PC-3 (cell line): ENCODE results near the gene UBXN11. TPM values are rescaled to one million over a fixed set of nuclear protein-coding genes. Genes with fewer than 3 reads are reported as not detected.

Source experiments
- ATAC-seq: fragments of 200-7000 bp; cut with Tn5 transposase; 2 replicates; pipeline ENCODE4 v1.9.1; 2020; ENCODE audit warnings: mild to moderate bottlenecking, moderate library complexity
- BruUV-seq: library from RNA; stranded (reverse); fragments of 400-500 nt; replicated peaks from 2 replicates; lab custom pipeline; 2021; lab: Mats Ljungman, UMichigan
- CTCF ChIA-PET: fragments of 300-600 bp; sonication (Branson Sonifier 250); formaldehyde crosslinking; loops from one replicate; lab custom pipeline; 2022; ENCODE audit warnings: antibody characterized with exemption; lab: Charles Lee
- POLR2A ChIA-PET: fragments of 300-600 bp; sonication (Branson Sonifier 250); formaldehyde crosslinking; loops from one replicate; lab custom pipeline; 2022; ENCODE audit warnings: antibody characterized with exemption; ENCODE audit not compliant: unreplicated experiment; lab: Charles Lee
- DNase-seq: peaks from one replicate; pipeline ENCODE4 v3.0.0-alpha.2; 2015
- H2AFZ ChIP-seq: fragments of 300-600 bp; sonication (generic); 2 replicates; pipeline ENCODE4 v1.6.0; 2016; ENCODE audit warnings: antibody characterized with exemption, low read length
- H3F3A ChIP-seq: fragments of 300-600 bp; sonication (generic); one replicate; pipeline ENCODE4 v1.6.0; 2017; ENCODE audit warnings: antibody characterized with exemption, low read length, control low read depth, mild to moderate bottlenecking; ENCODE audit not compliant: unreplicated experiment
- H3K27ac ChIP-seq: fragments of 300-600 bp; sonication (generic); 2 replicates; pipeline ENCODE4 v1.5.1; 2016; ENCODE audit warnings: mild to moderate bottlenecking, low read length
- H3K27me3 ChIP-seq: fragments of 300-600 bp; sonication (generic); 2 replicates; pipeline ENCODE4 v1.6.1; 2016; ENCODE audit warnings: low read length, mixed read lengths
- H3K36me3 ChIP-seq: fragments of 300-600 bp; sonication (generic); 2 replicates; pipeline ENCODE4 v1.6.1; 2016; ENCODE audit warnings: low read depth, mixed run types, low read length, mixed read lengths
- H3K4me1 ChIP-seq: fragments of 300-600 bp; sonication (generic); 2 replicates; pipeline ENCODE4 v1.5.1; 2016; ENCODE audit warnings: low read length; ENCODE audit not compliant: insufficient read depth
- H3K4me2 ChIP-seq: fragments of 300-600 bp; sonication (generic); 2 replicates; pipeline ENCODE4 v1.6.0; 2016; ENCODE audit warnings: low read length
- H3K4me3 ChIP-seq: fragments of 300-600 bp; sonication (generic); 2 replicates; pipeline ENCODE4 v1.5.1; 2016; ENCODE audit warnings: mild to moderate bottlenecking, low read length, mixed read lengths
- H3K79me2 ChIP-seq: fragments of 300-600 bp; sonication (generic); 2 replicates; pipeline ENCODE4 v1.6.1; 2017; ENCODE audit warnings: low read length, mixed read lengths
- H3K9ac ChIP-seq: fragments of 300-600 bp; sonication (generic); 2 replicates; pipeline ENCODE4 v1.6.0; 2016; ENCODE audit warnings: mild to moderate bottlenecking, low read length
- H3K9me2 ChIP-seq: fragments of 300-600 bp; sonication (generic); replicated peaks from 2 replicates; pipeline ENCODE4 v1.6.1; 2016; ENCODE audit warnings: mixed run types, low read length, mixed read lengths
- H3K9me3 ChIP-seq: fragments of 300-600 bp; sonication (generic); 2 replicates; pipeline ENCODE4 v1.6.1; 2016; ENCODE audit warnings: low read length, mixed read lengths
- H4K20me1 ChIP-seq: fragments of 300-600 bp; sonication (generic); 2 replicates; pipeline ENCODE4 v1.6.1; 2016; ENCODE audit warnings: low read length, mixed read lengths
- EZH2 ChIP-seq: fragments of 300-600 bp; sonication (generic); IDR thresholded peaks from one replicate; pipeline ENCODE4 v1.6.1; 2017; ENCODE audit warnings: antibody characterized with exemption, mild to moderate bottlenecking, low read length; ENCODE audit not compliant: unreplicated experiment
- EZH2phosphoT487 ChIP-seq: fragments of 300-600 bp; sonication (generic); IDR thresholded peaks from 2 replicates; pipeline ENCODE4 v1.6.1; 2018; ENCODE audit warnings: mild to moderate bottlenecking, antibody characterized with exemption, low read length, borderline replicate concordance
- intact Hi-C: fragments of 100-400 bp; cut with micrococcal nuclease; formaldehyde crosslinking; loops from 2 replicates; pipeline ENCODE4 v1.9.0; 2023
- total RNA-seq: library from RNA; depleted of rRNA; stranded (reverse); fragments of >200 nt; gene quantifications from 2 replicates; pipeline ENCODE4 v1.2.3, GENCODE V29; 2014
- TF ChIP-seq, protein P1 (sequence below): fragments of 300-600 bp; sonication (generic); conservative IDR thresholded peaks from 2 replicates; pipeline ENCODE4 v1.5.1; 2017; ENCODE audit warnings: antibody characterized with exemption, low read depth, mild to moderate bottlenecking, low read length

UBXN11 gene
- total RNA-seq, 1 experiment from 2014 or later: 19.4 TPM

GRCh38 chr1:26291939-26292338 is 14.5 kb downstream of the UBXN11 start:
- CTCF ChIA-PET: no interaction called here
- Histone ChIP-seq H3K9me3 (no peaks in the 10 kb centered on the region), H3K4me2 (no peak overlapping the region), H3K36me3 (no peaks in the 10 kb centered on the region), H3K9me2 (no peaks in the 10 kb centered on the region), H3K4me1 (no peaks in the 10 kb centered on the region), H3K9ac (no peak overlapping the region), H3F3A (no peaks in the 10 kb centered on the region), H4K20me1 (no peaks in the 10 kb centered on the region), H3K27ac (no peak overlapping the region), H3K27me3 (no peaks in the 10 kb centered on the region), H3K4me3 (no peak overlapping the region), H2AFZ (no peak overlapping the region), H3K79me2 (no peaks in the 10 kb centered on the region)
- POLR2A ChIA-PET: no interaction called here
- TF ChIP-seq, protein P1, sequence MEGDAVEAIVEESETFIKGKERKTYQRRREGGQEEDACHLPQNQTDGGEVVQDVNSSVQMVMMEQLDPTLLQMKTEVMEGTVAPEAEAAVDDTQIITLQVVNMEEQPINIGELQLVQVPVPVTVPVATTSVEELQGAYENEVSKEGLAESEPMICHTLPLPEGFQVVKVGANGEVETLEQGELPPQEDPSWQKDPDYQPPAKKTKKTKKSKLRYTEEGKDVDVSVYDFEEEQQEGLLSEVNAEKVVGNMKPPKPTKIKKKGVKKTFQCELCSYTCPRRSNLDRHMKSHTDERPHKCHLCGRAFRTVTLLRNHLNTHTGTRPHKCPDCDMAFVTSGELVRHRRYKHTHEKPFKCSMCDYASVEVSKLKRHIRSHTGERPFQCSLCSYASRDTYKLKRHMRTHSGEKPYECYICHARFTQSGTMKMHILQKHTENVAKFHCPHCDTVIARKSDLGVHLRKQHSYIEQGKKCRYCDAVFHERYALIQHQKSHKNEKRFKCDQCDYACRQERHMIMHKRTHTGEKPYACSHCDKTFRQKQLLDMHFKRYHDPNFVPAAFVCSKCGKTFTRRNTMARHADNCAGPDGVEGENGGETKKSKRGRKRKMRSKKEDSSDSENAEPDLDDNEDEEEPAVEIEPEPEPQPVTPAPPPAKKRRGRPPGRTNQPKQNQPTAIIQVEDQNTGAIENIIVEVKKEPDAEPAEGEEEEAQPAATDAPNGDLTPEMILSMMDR: no peak
- TF ChIP-seq EZH2 (no peak), EZH2phosphoT487 (no peak)
- BruUV-seq: no TSS peak
- DNase-seq: no peak
- intact Hi-C loops: no loop called here
- ATAC-seq: no peak

DNA sequence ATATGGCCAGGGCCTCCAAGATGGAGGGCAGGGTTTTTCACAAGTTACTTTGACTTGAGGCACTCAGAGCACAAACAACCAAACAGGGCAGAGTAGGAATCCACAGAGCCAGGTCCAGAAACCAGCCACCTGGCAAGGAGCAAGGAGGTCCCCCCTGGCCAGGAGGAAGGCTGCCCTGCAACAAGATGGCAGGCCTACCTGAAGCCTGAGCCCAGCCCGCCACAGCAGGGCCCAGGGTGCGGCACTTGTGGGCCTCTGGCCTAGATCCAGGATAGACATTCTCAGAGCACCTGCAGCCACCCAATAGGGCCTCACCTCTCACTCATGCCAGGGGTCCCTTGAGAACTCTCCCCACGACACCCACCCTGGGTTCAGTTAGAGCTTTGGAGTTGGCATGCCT is 15.0 kb downstream of the UBXN11 start:
- Histone ChIP-seq H3K27me3 (no peaks in the 10 kb centered on the region), H3K79me2 (no peaks in the 10 kb centered on the region), H4K20me1 (no peaks in the 10 kb centered on the region), H3K9me2 (no peaks in the 10 kb centered on the region), H3K9me3 (no peaks in the 10 kb centered on the region), H2AFZ (no peak overlapping the region), H3K4me2 (no peak overlapping the region), H3K4me3 (no peak overlapping the region), H3K36me3 (no peaks in the 10 kb centered on the region), H3K4me1 (no peaks in the 10 kb centered on the region), H3F3A (no peaks in the 10 kb centered on the region), H3K27ac (no peak overlapping the region), H3K9ac (no peak overlapping the region)
- ChIA-PET CTCF (no interaction called here), POLR2A (no interaction called here)
- intact Hi-C loops: no loop called here
- TF ChIP-seq EZH2 (no peak), EZH2phosphoT487 (no peak)
- TF ChIP-seq, protein P1: no peak
- ATAC-seq (no peak), DNase-seq (no peak)
- no TSS peak for BruUV-seq

GRCh38 chr1:26290882-26291261 is 15.6 kb downstream of the UBXN11 start:
- ATAC-seq (no peak), DNase-seq (no peak)
- Histone ChIP-seq H3K9me3 (no peaks in the 10 kb centered on the region), H3K27me3 (no peaks in the 10 kb centered on the region), H3K4me3 (no peak overlapping the region), H3K4me2 (no peak overlapping the region), H3K27ac (no peak overlapping the region), H3K9ac (no peak overlapping the region), H3K79me2 (no peaks in the 10 kb centered on the region), H3K9me2 (no peaks in the 10 kb centered on the region), H4K20me1 (no peaks in the 10 kb centered on the region), H3F3A (no peaks in the 10 kb centered on the region), H2AFZ (no peak overlapping the region), H3K36me3 (no peaks in the 10 kb centered on the region), H3K4me1 (no peaks in the 10 kb centered on the region)
- ChIA-PET POLR2A (no interaction called here), CTCF (no interaction called here)
- no TSS peak for BruUV-seq
- TF ChIP-seq EZH2phosphoT487: no peak
- TF ChIP-seq EZH2: no peak
- TF ChIP-seq, protein P1: no peak
- intact Hi-C loops: no loop called here
